GM12892 (cell line): ENCODE data around the gene SERBP1.

Experiments
- POLR2A ChIP-seq: IDR thresholded peaks from 2 replicates; pipeline ENCODE4 v1.6.1; 2011; ENCODE audit warnings: low read depth, low read length, control low read depth
- POLR2AphosphoS5 ChIP-seq: IDR thresholded peaks from 2 replicates; pipeline ENCODE4 v1.6.1; 2011; ENCODE audit warnings: low read depth, low read length, control low read depth
- TAF1 ChIP-seq: IDR thresholded peaks from 2 replicates; pipeline ENCODE4 v1.6.1; 2011; ENCODE audit warnings: low read depth, mild to moderate bottlenecking, control low read depth, low read length, borderline replicate concordance

- TF ChIP-seq POLR2AphosphoS5 = no peak
- TF ChIP-seq POLR2A = no peak
- no peak for TF ChIP-seq TAF1
Observed at GRCh38 chr1:67468066-67468718, 38.0 kb upstream of the SERBP1 start.
